Measurements from ENCODE around the gene RHOJ.
"Not testable (repeated sequence)": the region's sequence is repeated elsewhere in the genome, so short reads cannot be mapped to it uniquely, and the experiment has no call there.

The RHOJ gene

GRCh38 chr14:63299351-63300110 is 95.3 kb downstream of the RHOJ start:
- no peak for DNase-seq (ENCODE audit: low spot score)

- DNase-seq (ENCODE audit: low spot score): no peak
These were observed 96.6 kb downstream of the RHOJ start for GRCh38 chr14:63300854-63301253.

GRCh38 chr14:63301891-63302534 is 97.8 kb downstream of the RHOJ start:
- no peak for DNase-seq (ENCODE audit: low spot score)

GRCh38 chr14:63304429-63304828 is 100.2 kb downstream of the RHOJ start:
- not testable (repeated sequence) for DNase-seq (ENCODE audit: low spot score)

GRCh38 chr14:63308723-63309317 is 104.6 kb downstream of the RHOJ start:
- no peak for DNase-seq (ENCODE audit: low spot score)

- DNase-seq (ENCODE audit: low spot score): no peak
These were observed 114.6 kb downstream of the RHOJ start, which contains the start of gene GPHB5 for GRCh38 chr14:63318835-63319234. GPHB5 (minus strand) TSS chr14:63318935; CDS start chr14:63317849, 1,086 bp downstream.

GRCh38 chr14:63322472-63322871 is 118.2 kb downstream of the RHOJ start:
- DNase-seq (ENCODE audit: low spot score): no peak

GRCh38 chr14:63322897-63323573 is 118.8 kb downstream of the RHOJ start:
- no peak for DNase-seq (ENCODE audit: low spot score)

GRCh38 chr14:63326840-63327239 is 122.6 kb downstream of the RHOJ start:
- DNase-seq (ENCODE audit: low spot score): no peak

GRCh38 chr14:63328787-63329737 is 124.8 kb downstream of the RHOJ start:
- DNase-seq (ENCODE audit: low spot score): no peak

- DNase-seq (ENCODE audit: low spot score): no peak
These were observed 138.1 kb downstream of the RHOJ start for GRCh38 chr14:63342371-63342770.
